HCT116 (cell line): ENCODE data around the gene GIMD1.
"Not testable (repeated sequence)": the region's sequence is repeated elsewhere in the genome, so short reads cannot be mapped to it uniquely, and the experiment has no call there.

Experiments used
- CBX3 ChIP-seq: IDR thresholded peaks from 2 replicates; pipeline ENCODE4 v1.6.1; 2012; ENCODE audit warnings: low read depth
- EGR1 ChIP-seq: IDR thresholded peaks from 2 replicates; pipeline ENCODE4 v1.6.1; 2012; ENCODE audit warnings: low read depth
- ELF1 ChIP-seq: IDR thresholded peaks from 2 replicates; pipeline ENCODE4 v1.6.1; 2012; ENCODE audit warnings: low read depth, borderline replicate concordance
- EZH2phosphoT487 ChIP-seq: fragments of 200-600 bp; IDR thresholded peaks from 2 replicates; pipeline ENCODE4 v1.6.1; 2018; ENCODE audit warnings: antibody characterized with exemption, borderline replicate concordance
- FOSL1 ChIP-seq: IDR thresholded peaks from 2 replicates; pipeline ENCODE4 v1.6.1; 2012; ENCODE audit warnings: low read depth
- JUND ChIP-seq: IDR thresholded peaks from 2 replicates; pipeline ENCODE4 v1.6.1; 2012
- POLR2A ChIP-seq: IDR thresholded peaks from 2 replicates; pipeline ENCODE4 v1.7.0; 2011; ENCODE audit warnings: borderline replicate concordance; ENCODE audit not compliant: insufficient read depth, insufficient read length; ENCODE audit errors: extremely low read depth
- POLR2AphosphoS5 ChIP-seq: IDR thresholded peaks from 2 replicates; pipeline ENCODE4 v1.6.1; 2011; ENCODE audit warnings: mild to moderate bottlenecking, low read depth, low read length, moderate library complexity
- SIN3A ChIP-seq: IDR thresholded peaks from 2 replicates; pipeline ENCODE4 v1.6.1; 2012; ENCODE audit warnings: low read depth
- SP1 ChIP-seq: IDR thresholded peaks from 2 replicates; pipeline ENCODE4 v1.6.1; 2012; ENCODE audit warnings: low read depth
- ZNF274 ChIP-seq: fragments of 200-500 bp; sonication (Bioruptor generic); IDR thresholded peaks from 2 replicates; pipeline ENCODE4 v1.6.1; 2014; ENCODE audit warnings: mild to moderate bottlenecking, low read depth, low read length, inconsistent platforms
- TF ChIP-seq, protein P1 (sequence below): IDR thresholded peaks from 2 replicates; pipeline ENCODE4 v1.6.1; 2012
- TF ChIP-seq, protein P2 (sequence below), 3 experiments: fragments of 200-600 bp in 1 of 3; sonication (generic) in 1 of 3; IDR thresholded peaks in 2 of 3; conservative IDR thresholded peaks in 1 of 3; 2 replicates each; pipeline ENCODE4 v1.5.1; 2012 to 2017; ENCODE audit warnings: low read depth in 2 of 3, low read length in 2 of 3, antibody characterized with exemption in 1 of 3, borderline replicate concordance in 1 of 3, control low read depth in 1 of 3, mild to moderate bottlenecking in 1 of 3, mixed read lengths in 1 of 3, mixed run types in 1 of 3, moderate library complexity in 1 of 3; ENCODE audit not compliant: insufficient read depth in 1 of 3
- TF ChIP-seq, protein P3 (sequence below): IDR thresholded peaks from 2 replicates; pipeline ENCODE4 v1.6.1; 2012; ENCODE audit warnings: low read depth

DNA sequence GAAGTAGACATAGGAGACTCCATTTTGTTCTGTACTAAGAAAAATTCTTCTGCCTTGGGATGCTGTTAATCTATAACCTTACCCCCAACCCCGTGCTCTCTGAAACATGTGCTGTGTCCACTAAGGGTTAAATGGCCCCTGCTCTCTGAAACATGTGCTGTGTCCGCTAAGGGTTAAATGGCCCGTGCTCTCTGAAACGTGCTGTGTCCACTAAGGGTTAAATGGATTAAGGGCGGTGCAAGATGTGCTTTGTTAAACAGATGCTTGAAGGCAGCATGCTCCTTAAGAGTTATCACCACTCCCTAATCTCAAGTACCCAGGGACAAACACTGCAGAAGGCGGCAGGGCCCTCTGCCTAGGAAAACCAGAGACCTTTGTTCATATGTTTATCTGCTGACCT is 46.8 kb downstream of the GIMD1 start:
- TF ChIP-seq, protein P1, sequence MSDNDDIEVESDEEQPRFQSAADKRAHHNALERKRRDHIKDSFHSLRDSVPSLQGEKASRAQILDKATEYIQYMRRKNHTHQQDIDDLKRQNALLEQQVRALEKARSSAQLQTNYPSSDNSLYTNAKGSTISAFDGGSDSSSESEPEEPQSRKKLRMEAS: not testable (repeated sequence)
- TF ChIP-seq POLR2AphosphoS5, SP1, EZH2phosphoT487, EGR1, CBX3, POLR2A, SIN3A, FOSL1, ELF1, JUND, ZNF274: not testable (repeated sequence)
- TF ChIP-seq, protein P2, sequence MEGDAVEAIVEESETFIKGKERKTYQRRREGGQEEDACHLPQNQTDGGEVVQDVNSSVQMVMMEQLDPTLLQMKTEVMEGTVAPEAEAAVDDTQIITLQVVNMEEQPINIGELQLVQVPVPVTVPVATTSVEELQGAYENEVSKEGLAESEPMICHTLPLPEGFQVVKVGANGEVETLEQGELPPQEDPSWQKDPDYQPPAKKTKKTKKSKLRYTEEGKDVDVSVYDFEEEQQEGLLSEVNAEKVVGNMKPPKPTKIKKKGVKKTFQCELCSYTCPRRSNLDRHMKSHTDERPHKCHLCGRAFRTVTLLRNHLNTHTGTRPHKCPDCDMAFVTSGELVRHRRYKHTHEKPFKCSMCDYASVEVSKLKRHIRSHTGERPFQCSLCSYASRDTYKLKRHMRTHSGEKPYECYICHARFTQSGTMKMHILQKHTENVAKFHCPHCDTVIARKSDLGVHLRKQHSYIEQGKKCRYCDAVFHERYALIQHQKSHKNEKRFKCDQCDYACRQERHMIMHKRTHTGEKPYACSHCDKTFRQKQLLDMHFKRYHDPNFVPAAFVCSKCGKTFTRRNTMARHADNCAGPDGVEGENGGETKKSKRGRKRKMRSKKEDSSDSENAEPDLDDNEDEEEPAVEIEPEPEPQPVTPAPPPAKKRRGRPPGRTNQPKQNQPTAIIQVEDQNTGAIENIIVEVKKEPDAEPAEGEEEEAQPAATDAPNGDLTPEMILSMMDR (IDR thresholded peaks at IDR 0.05 in 2 of 3, conservative IDR thresholded peaks at IDR 0.05 in 1 of 3; ENCODE audit: borderline replicate concordance in 1 of 3, insufficient read depth in 1 of 3, low read depth in 2 of 3, low read length in 2 of 3): not testable (repeated sequence)
- TF ChIP-seq, protein P3, sequence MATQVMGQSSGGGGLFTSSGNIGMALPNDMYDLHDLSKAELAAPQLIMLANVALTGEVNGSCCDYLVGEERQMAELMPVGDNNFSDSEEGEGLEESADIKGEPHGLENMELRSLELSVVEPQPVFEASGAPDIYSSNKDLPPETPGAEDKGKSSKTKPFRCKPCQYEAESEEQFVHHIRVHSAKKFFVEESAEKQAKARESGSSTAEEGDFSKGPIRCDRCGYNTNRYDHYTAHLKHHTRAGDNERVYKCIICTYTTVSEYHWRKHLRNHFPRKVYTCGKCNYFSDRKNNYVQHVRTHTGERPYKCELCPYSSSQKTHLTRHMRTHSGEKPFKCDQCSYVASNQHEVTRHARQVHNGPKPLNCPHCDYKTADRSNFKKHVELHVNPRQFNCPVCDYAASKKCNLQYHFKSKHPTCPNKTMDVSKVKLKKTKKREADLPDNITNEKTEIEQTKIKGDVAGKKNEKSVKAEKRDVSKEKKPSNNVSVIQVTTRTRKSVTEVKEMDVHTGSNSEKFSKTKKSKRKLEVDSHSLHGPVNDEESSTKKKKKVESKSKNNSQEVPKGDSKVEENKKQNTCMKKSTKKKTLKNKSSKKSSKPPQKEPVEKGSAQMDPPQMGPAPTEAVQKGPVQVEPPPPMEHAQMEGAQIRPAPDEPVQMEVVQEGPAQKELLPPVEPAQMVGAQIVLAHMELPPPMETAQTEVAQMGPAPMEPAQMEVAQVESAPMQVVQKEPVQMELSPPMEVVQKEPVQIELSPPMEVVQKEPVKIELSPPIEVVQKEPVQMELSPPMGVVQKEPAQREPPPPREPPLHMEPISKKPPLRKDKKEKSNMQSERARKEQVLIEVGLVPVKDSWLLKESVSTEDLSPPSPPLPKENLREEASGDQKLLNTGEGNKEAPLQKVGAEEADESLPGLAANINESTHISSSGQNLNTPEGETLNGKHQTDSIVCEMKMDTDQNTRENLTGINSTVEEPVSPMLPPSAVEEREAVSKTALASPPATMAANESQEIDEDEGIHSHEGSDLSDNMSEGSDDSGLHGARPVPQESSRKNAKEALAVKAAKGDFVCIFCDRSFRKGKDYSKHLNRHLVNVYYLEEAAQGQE: not testable (repeated sequence)
